ENCODE data around the gene MAFB. TPM values are rescaled to one million over a fixed set of nuclear protein-coding genes. Genes with fewer than 3 reads are reported as not detected.

The MAFB gene
- total and polyA plus RNA-seq, 7 donors, result 4.7 to 63.2 (median 11.0) TPM

- WGBS, 3 donors, result 88 to 93% (median 91%) methylated on average over 3 of the region's 3 CpGs
- no peak for ATAC-seq
- no peak for TF ChIP-seq CTCF (IDR thresholded peaks at IDR 0.05)
- no peak overlapping the region for H3K4me3 ChIP-seq
- no peak for DNase-seq
- intact Hi-C loops (cut with DNase I), result no loop called here
- H3K27me3 ChIP-seq (ENCODE audit: insufficient read depth in 3 of 3, low read length in 2 of 3), result peaks cover 0 to 10% (median 0%) of the 10 kb centered on the region in 3 donors
- H3K36me3 ChIP-seq (ENCODE audit: insufficient read depth in 1 of 2, low read depth in 1 of 2), result no peaks in the 10 kb centered on the region
- H3K9me3 ChIP-seq, result no peaks in the 10 kb centered on the region
- H3K27ac ChIP-seq, result no peak overlapping the region
- no peaks in the 10 kb centered on the region for H3K4me1 ChIP-seq
Measured at GRCh38 chr20:40714916-40715315, 25.9 kb upstream of the MAFB start.

- intact Hi-C loops (cut with DNase I), result no loop called here
- no peaks in the 10 kb centered on the region for H3K36me3 ChIP-seq (ENCODE audit: insufficient read depth in 1 of 2, low read depth in 1 of 2)
- no peaks in the 10 kb centered on the region for H3K9me3 ChIP-seq
- ATAC-seq (no peak), DNase-seq (no peak)
- H3K4me1 ChIP-seq, result no peaks in the 10 kb centered on the region
- H3K27me3 ChIP-seq (ENCODE audit: insufficient read depth in 3 of 3, low read length in 2 of 3), result peaks cover 0 to 10% (median 0%) of the 10 kb centered on the region in 3 donors
- no peak for TF ChIP-seq CTCF (IDR thresholded peaks at IDR 0.05)
- H3K27ac ChIP-seq, result no peak overlapping the region
- H3K4me3 ChIP-seq, result no peak overlapping the region
- 93 to 95% (median 95%) methylated on average over 4 of the region's 4 CpGs for WGBS, 3 donors
Measured at GRCh38 chr20:40714109-40714508, 25.1 kb upstream of the MAFB start.

- Histone ChIP-seq H3K4me3 (no peak overlapping the region), H3K9me3 (no peaks in the 10 kb centered on the region), H3K4me1 (no peaks in the 10 kb centered on the region), H3K36me3 (ENCODE audit: insufficient read depth in 1 of 2, low read depth in 1 of 2) (no peaks in the 10 kb centered on the region), H3K27ac (no peak overlapping the region), H3K27me3 (ENCODE audit: insufficient read depth in 3 of 3, low read length in 2 of 3) (peaks cover 0 to 10% (median 0%) of the 10 kb centered on the region in 3 donors)
- intact Hi-C loops (cut with DNase I), result no loop called here
- 54 to 68% (median 56%) methylated on average over 6 of the region's 6 CpGs for WGBS, 3 donors
- TF ChIP-seq CTCF (IDR thresholded peaks at IDR 0.05), result no peak
- ATAC-seq (no peak), DNase-seq (no peak)
Measured at GRCh38 chr20:40713508-40713907, 24.5 kb upstream of the MAFB start.

GRCh38 chr20:40711079-40711478 lies 22.0 kb upstream of the MAFB start:
- Histone ChIP-seq H3K4me3 (no peak overlapping the region), H3K36me3 (ENCODE audit: insufficient read depth in 1 of 2, low read depth in 1 of 2) (no peaks in the 10 kb centered on the region), H3K27ac (no peak overlapping the region), H3K9me3 (no peaks in the 10 kb centered on the region), H3K27me3 (ENCODE audit: insufficient read depth in 3 of 3, low read length in 2 of 3) (peaks cover 0 to 10% (median 2%) of the 10 kb centered on the region in 3 donors), H3K4me1 (no peaks in the 10 kb centered on the region)
- TF ChIP-seq CTCF (IDR thresholded peaks at IDR 0.05), result no peak
- no peak for ATAC-seq
- 72 to 75% (median 74%) methylated on average over 13 of the region's 13 CpGs for WGBS, 3 donors
- intact Hi-C loops (cut with DNase I), result no loop called here
- DNase-seq, result no peak

GRCh38 chr20:40710603-40711002 lies 21.6 kb upstream of the MAFB start:
- WGBS, 3 donors, result 46 to 58% (median 51%) methylated on average over 13 of the region's 13 CpGs
- Histone ChIP-seq H3K27me3 (ENCODE audit: insufficient read depth in 3 of 3, low read length in 2 of 3) (peaks cover 0 to 10% (median 2%) of the 10 kb centered on the region in 3 donors), H3K27ac (no peak overlapping the region), H3K36me3 (ENCODE audit: insufficient read depth in 1 of 2, low read depth in 1 of 2) (no peaks in the 10 kb centered on the region), H3K9me3 (no peaks in the 10 kb centered on the region), H3K4me3 (no peak overlapping the region), H3K4me1 (no peaks in the 10 kb centered on the region)
- ATAC-seq (no peak), DNase-seq (no peak)
- intact Hi-C loops (cut with DNase I), result no loop called here
- TF ChIP-seq CTCF (IDR thresholded peaks at IDR 0.05), result no peak
